Measurements from ENCODE around the gene SERPINB7. TPM values are rescaled to one million over a fixed set of nuclear protein-coding genes. Genes with fewer than 3 reads are reported as not detected.

The SERPINB7 gene
- total RNA-seq, 1 experiment from 2014 or later, result not detected

GRCh38 chr18:63731215-63731614 lies 44.0 kb upstream of the SERPINB7 start:
- Histone ChIP-seq H4K5ac (ENCODE audit: insufficient read length, low read depth, low read length) (no peak overlapping the region), H2BK120ac (ENCODE audit: low read depth, low read length, poor library complexity, severe bottlenecking) (no peak overlapping the region), H3K4me1 (ENCODE audit: insufficient read depth, low read length) (no peaks in the 10 kb centered on the region), H2BK20ac (ENCODE audit: low read depth, low read length, poor library complexity, severe bottlenecking) (no peak overlapping the region), H3K23ac (ENCODE audit: insufficient read length, low read depth, low read length) (no peak overlapping the region), H3K27ac (ENCODE audit: insufficient read length, low read depth, low read length) (no peak overlapping the region), H3K79me2 (ENCODE audit: insufficient read depth, low read length) (no peaks in the 10 kb centered on the region), H2BK15ac (ENCODE audit: low read depth, low read length) (no peak overlapping the region), H2BK5ac (ENCODE audit: insufficient read length, low read length) (no peak overlapping the region), H4K20me1 (ENCODE audit: control insufficient read depth, insufficient read depth, insufficient read length) (no peaks in the 10 kb centered on the region), H3K23me2 (ENCODE audit: insufficient read length, low read depth, low read length, poor library complexity, severe bottlenecking) (no peaks in the 10 kb centered on the region), H3K79me1 (ENCODE audit: insufficient read depth, low read depth, low read length, poor library complexity, severe bottlenecking) (no peaks in the 10 kb centered on the region), H3K4ac (ENCODE audit: low read depth, low read length) (no peak overlapping the region), H4K91ac (ENCODE audit: insufficient read length, low read depth, low read length) (no peak overlapping the region), H2BK12ac (ENCODE audit: insufficient read length, low read depth, low read length) (no peak overlapping the region), H3K4me2 (ENCODE audit: insufficient read depth, insufficient read length, low read length) (no peak overlapping the region), H3K27me3 (ENCODE audit: insufficient read depth, low read length) (no peaks in the 10 kb centered on the region), H3K9ac (ENCODE audit: extremely low read depth, insufficient read length, low read length) (no peak overlapping the region), H3K9me3 (ENCODE audit: control insufficient read depth, low read depth, low read length) (no peaks in the 10 kb centered on the region), H3T11ph (ENCODE audit: low read length) (no peak overlapping the region), H2AK5ac (ENCODE audit: insufficient read length, low read length) (no peak overlapping the region), H3K56ac (ENCODE audit: insufficient read length, low read depth, low read length) (no peak overlapping the region), H4K8ac (replicated peaks; ENCODE audit: insufficient read length, low read depth, low read length) (no peak overlapping the region), H2AFZ (ENCODE audit: low read length) (no peak overlapping the region), H3K18ac (ENCODE audit: insufficient read length, low read depth, low read length) (no peak overlapping the region), H3K14ac (ENCODE audit: insufficient read depth, low read length) (no peak overlapping the region)
- peaks cover under 1 to 3% of the 10 kb centered on the region in 2 experiments; a peak in 1 of 4 replicates for H3K4me1 Mint-ChIP-seq
- no peaks in the 10 kb centered on the region; a peak in 1 of 7 replicates for H3K36me3 Mint-ChIP-seq (ENCODE audit: insufficient read depth in 1 of 3, low read depth in 3 of 3)
- no peak for DNase-seq
- H3K27me3 Mint-ChIP-seq (ENCODE audit: low read depth), result no peaks in the 10 kb centered on the region; the same call in none of the 2 replicates
- TF ChIP-seq, protein P1, sequence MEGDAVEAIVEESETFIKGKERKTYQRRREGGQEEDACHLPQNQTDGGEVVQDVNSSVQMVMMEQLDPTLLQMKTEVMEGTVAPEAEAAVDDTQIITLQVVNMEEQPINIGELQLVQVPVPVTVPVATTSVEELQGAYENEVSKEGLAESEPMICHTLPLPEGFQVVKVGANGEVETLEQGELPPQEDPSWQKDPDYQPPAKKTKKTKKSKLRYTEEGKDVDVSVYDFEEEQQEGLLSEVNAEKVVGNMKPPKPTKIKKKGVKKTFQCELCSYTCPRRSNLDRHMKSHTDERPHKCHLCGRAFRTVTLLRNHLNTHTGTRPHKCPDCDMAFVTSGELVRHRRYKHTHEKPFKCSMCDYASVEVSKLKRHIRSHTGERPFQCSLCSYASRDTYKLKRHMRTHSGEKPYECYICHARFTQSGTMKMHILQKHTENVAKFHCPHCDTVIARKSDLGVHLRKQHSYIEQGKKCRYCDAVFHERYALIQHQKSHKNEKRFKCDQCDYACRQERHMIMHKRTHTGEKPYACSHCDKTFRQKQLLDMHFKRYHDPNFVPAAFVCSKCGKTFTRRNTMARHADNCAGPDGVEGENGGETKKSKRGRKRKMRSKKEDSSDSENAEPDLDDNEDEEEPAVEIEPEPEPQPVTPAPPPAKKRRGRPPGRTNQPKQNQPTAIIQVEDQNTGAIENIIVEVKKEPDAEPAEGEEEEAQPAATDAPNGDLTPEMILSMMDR (conservative IDR thresholded peaks at IDR 0.05), result no peak
- H3K4me3 Mint-ChIP-seq, result no peak overlapping the region
- WGBS (ENCODE audit: extremely low coverage, insufficient read length, low lambda C conversion rate), result no CpG with 5 or more reads among the region's 3 CpGs
- H3K9me3 Mint-ChIP-seq, result no peaks in the 10 kb centered on the region; a peak in 2 of 5 replicates
- H3K27ac Mint-ChIP-seq, result peak overlapping the region in 1 of 3 experiments; percentile 77; a peak in 1 of 7 replicates

All from H9 (cell line).